IMR-90 (cell line): Measurements from ENCODE around the gene ABCC9. TPM values are rescaled to one million over a fixed set of nuclear protein-coding genes. Genes with fewer than 3 reads are reported as not detected.

Experiments used
- ATAC-seq: fragments of 200-7000 bp; cut with Tn5 transposase; 2 replicates; pipeline ENCODE4 v1.9.1; 2020; ENCODE audit warnings: low read depth, mild to moderate bottlenecking, moderate library complexity
- BruUV-seq: library from RNA; stranded (reverse); fragments of 400-500 nt; replicated peaks from 2 replicates; lab custom pipeline; 2021; lab: Mats Ljungman, UMichigan
- CTCF ChIA-PET: fragments of 300-600 bp; formaldehyde crosslinking; extraction: SDS; loops from one replicate; lab custom pipeline; 2021; ENCODE audit warnings: antibody characterized with exemption; lab: Yijun Ruan, JAX
- POLR2A ChIA-PET: fragments of 300-600 bp; sonication (Branson Sonifier 250); formaldehyde crosslinking; loops from one replicate; lab custom pipeline; 2022; ENCODE audit warnings: antibody characterized with exemption; ENCODE audit not compliant: unreplicated experiment; lab: Charles Lee
- DNase-seq: peaks from one replicate; pipeline ENCODE4 v3.0.0; 2013
- H2AFZ ChIP-seq: replicated peaks from 2 replicates; pipeline ENCODE3; 2013; ENCODE audit warnings: low read length, mild to moderate bottlenecking; ENCODE audit not compliant: poor library complexity
- H2AK5ac ChIP-seq: 2 replicates; pipeline ENCODE4 v1.6.1; 2013; ENCODE audit warnings: low read depth, low read length, inconsistent platforms
- H2AK9ac ChIP-seq: replicated peaks from 2 replicates; pipeline ENCODE3; 2013; ENCODE audit warnings: mild to moderate bottlenecking, low read depth, low read length, moderate library complexity; ENCODE audit not compliant: poor library complexity
- H2BK120ac ChIP-seq: 2 replicates; pipeline ENCODE4 v1.6.1; 2013; ENCODE audit warnings: low read depth, low read length, inconsistent platforms
- H2BK15ac ChIP-seq: 3 replicates; pipeline ENCODE4 v1.6.1; 2013; ENCODE audit warnings: low read depth, low read length, inconsistent platforms
- H2BK20ac ChIP-seq: 2 replicates; pipeline ENCODE4 v1.6.1; 2013; ENCODE audit warnings: low read depth, mild to moderate bottlenecking, inconsistent platforms, low read length, moderate library complexity
- H2BK5ac ChIP-seq: 2 replicates; pipeline ENCODE4 v1.6.1; 2013; ENCODE audit warnings: mild to moderate bottlenecking, low read depth, low read length, inconsistent platforms; ENCODE audit not compliant: poor library complexity, severe bottlenecking
- H3K14ac ChIP-seq: replicated peaks from 2 replicates; pipeline ENCODE4 v1.6.1; 2013; ENCODE audit warnings: low read depth, low read length, inconsistent platforms
- H3K18ac ChIP-seq: 2 replicates; pipeline ENCODE4 v1.6.1; 2013; ENCODE audit warnings: low read depth, low read length, control low read depth
- H3K23ac ChIP-seq: 2 replicates; pipeline ENCODE4 v1.6.1; 2013; ENCODE audit warnings: low read depth, low read length, inconsistent platforms
- H3K27ac ChIP-seq: 2 replicates; pipeline ENCODE4 v1.5.1; 2013; ENCODE audit warnings: mild to moderate bottlenecking, control low read depth, low read length; ENCODE audit not compliant: insufficient read depth
- H3K27me3 ChIP-seq: 2 replicates; pipeline ENCODE4 v1.6.1; 2013; ENCODE audit warnings: low read length; ENCODE audit not compliant: control insufficient read depth, insufficient read depth
- H3K36me3 ChIP-seq: 2 replicates; pipeline ENCODE4 v1.6.1; 2013; ENCODE audit warnings: low read length, mixed read lengths; ENCODE audit not compliant: control insufficient read depth, insufficient read depth
- H3K4ac ChIP-seq: 2 replicates; pipeline ENCODE4 v1.6.1; 2013; ENCODE audit warnings: low read depth, low read length, inconsistent platforms
- H3K4me1 ChIP-seq: 2 replicates; pipeline ENCODE4 v1.6.1; 2013; ENCODE audit warnings: low read length, mixed read lengths; ENCODE audit not compliant: control insufficient read depth, insufficient read depth
- H3K4me2 ChIP-seq: 2 replicates; pipeline ENCODE4 v1.6.1; 2013; ENCODE audit warnings: low read depth, mild to moderate bottlenecking, control low read depth, low read length, moderate library complexity
- H3K4me3 ChIP-seq: 2 replicates; pipeline ENCODE4 v1.5.1; 2013; ENCODE audit warnings: low read depth, mild to moderate bottlenecking, control low read depth, low read length, moderate library complexity; ENCODE audit not compliant: insufficient read depth
- H3K56ac ChIP-seq: 2 replicates; pipeline ENCODE4 v1.6.1; 2013; ENCODE audit warnings: low read length, inconsistent platforms; ENCODE audit not compliant: insufficient read depth; ENCODE audit errors: extremely low read depth
- H3K79me1 ChIP-seq, 2 experiments: 2 replicates each; pipeline ENCODE4 v1.6.1; 2013; ENCODE audit warnings: low read length in 2 of 2, inconsistent platforms in 1 of 2, low read depth in 1 of 2
- H3K9ac ChIP-seq: 2 replicates; pipeline ENCODE4 v1.6.1; 2013; ENCODE audit warnings: low read depth, low read length, control low read depth
- H3K9me1 ChIP-seq: 2 replicates; pipeline ENCODE4 v1.6.1; 2013; ENCODE audit warnings: low read length, inconsistent platforms; ENCODE audit not compliant: insufficient read depth
- H3K9me3 ChIP-seq: 2 replicates; pipeline ENCODE4 v1.6.1; 2013; ENCODE audit warnings: low read length; ENCODE audit not compliant: control insufficient read depth, insufficient read depth
- H4K20me1 ChIP-seq: 2 replicates; pipeline ENCODE4 v1.6.1; 2013; ENCODE audit warnings: low read length, inconsistent platforms; ENCODE audit not compliant: insufficient read depth
- H4K5ac ChIP-seq: 2 replicates; pipeline ENCODE4 v1.6.1; 2013; ENCODE audit warnings: mild to moderate bottlenecking, low read depth, low read length, control low read depth
- H4K8ac ChIP-seq, 2 experiments: 2 replicates each; pipeline ENCODE4 v1.6.1; 2013; ENCODE audit warnings: low read depth in 2 of 2, low read length in 2 of 2, control low read depth in 1 of 2, inconsistent platforms in 1 of 2
- H4K91ac ChIP-seq: 2 replicates; pipeline ENCODE4 v1.6.1; 2013; ENCODE audit warnings: low read depth, low read length, inconsistent platforms; ENCODE audit not compliant: insufficient read depth
- CHD1 ChIP-seq: IDR thresholded peaks from 2 replicates; pipeline ENCODE4 v1.6.1; 2012; ENCODE audit warnings: low read depth, low read length, improper control_type of control experiment
- FOS ChIP-seq: fragments of 150-350 bp; IDR thresholded peaks from 2 replicates; pipeline ENCODE4 v1.6.1; 2016; ENCODE audit warnings: low read depth, low read length
- MAFK ChIP-seq: IDR thresholded peaks from 2 replicates; pipeline ENCODE4 v1.6.1; 2012; ENCODE audit warnings: low read depth, low read length, improper control_type of control experiment
- MAZ ChIP-seq: IDR thresholded peaks from 2 replicates; pipeline ENCODE4 v1.6.1; 2012; ENCODE audit warnings: low read depth, mild to moderate bottlenecking, low read length, improper control_type of control experiment, moderate library complexity, borderline replicate concordance
- MXI1 ChIP-seq: IDR thresholded peaks from 2 replicates; pipeline ENCODE4 v1.6.1; 2012; ENCODE audit warnings: low read depth, mild to moderate bottlenecking, low read length, moderate library complexity, borderline replicate concordance
- RCOR1 ChIP-seq: IDR thresholded peaks from 2 replicates; pipeline ENCODE4 v1.6.1; 2012; ENCODE audit warnings: mild to moderate bottlenecking, low read length, improper control_type of control experiment; ENCODE audit not compliant: insufficient replicate concordance
- RFX5 ChIP-seq: IDR thresholded peaks from 2 replicates; pipeline ENCODE4 v1.8.0; 2012; ENCODE audit warnings: low read depth, mild to moderate bottlenecking, low read length, moderate library complexity
- SMC3 ChIP-seq: fragments of 150-350 bp; IDR thresholded peaks from 2 replicates; pipeline ENCODE4 v1.6.1; 2016; ENCODE audit warnings: low read depth, mild to moderate bottlenecking, antibody characterized with exemption, low read length, moderate library complexity
- dilution Hi-C: fragments of 300-500 bp; cut with HindIII; formaldehyde crosslinking; loops from one replicate; pipeline ENCODE4 v1.14.3; 2018; ENCODE audit warnings: low sequenced_read_pairs; ENCODE audit not compliant: unreplicated experiment
- in situ Hi-C: fragments of 300-500 bp; cut with MboI; formaldehyde crosslinking; loops from 3 replicates; pipeline ENCODE4 v1.14.3; 2019; ENCODE audit warnings: low sequenced_read_pairs, inconsistent platforms, mixed read lengths
- intact Hi-C: fragments of 100-400 bp; cut with micrococcal nuclease; formaldehyde crosslinking; loops from 2 replicates; pipeline ENCODE4 v1.10.0; 2022
- polyA plus RNA-seq, 3 experiments: library from polyadenylated mRNA; depleted of rRNA; stranded (reverse); fragments of >200 nt; gene quantifications; 2 replicates each; pipeline ENCODE4 v1.2.3, GENCODE V29; 2012; ENCODE audit warnings: low replicate concordance in 1 of 3
- total RNA-seq: library from RNA; depleted of rRNA; stranded (reverse); fragments of >200 nt; gene quantifications from 2 replicates; pipeline ENCODE4 v1.2.3, GENCODE V29; 2012
- TF ChIP-seq, protein P1 (sequence below): conservative IDR thresholded peaks from 2 replicates; pipeline ENCODE4 v1.5.1; 2012; ENCODE audit warnings: mild to moderate bottlenecking, low read depth, low read length, improper control_type of control experiment
- TF ChIP-seq, protein P2 (sequence below): fragments of 150-350 bp; IDR thresholded peaks from 2 replicates; pipeline ENCODE4 v1.6.1; 2016; ENCODE audit warnings: low read depth, mild to moderate bottlenecking, low read length, moderate library complexity, borderline replicate concordance

The ABCC9 gene
- total and polyA plus RNA-seq, 2 of the 4 experiments (the other 2 are of a cell fraction): 1.2 to 6.6 TPM

DNA sequence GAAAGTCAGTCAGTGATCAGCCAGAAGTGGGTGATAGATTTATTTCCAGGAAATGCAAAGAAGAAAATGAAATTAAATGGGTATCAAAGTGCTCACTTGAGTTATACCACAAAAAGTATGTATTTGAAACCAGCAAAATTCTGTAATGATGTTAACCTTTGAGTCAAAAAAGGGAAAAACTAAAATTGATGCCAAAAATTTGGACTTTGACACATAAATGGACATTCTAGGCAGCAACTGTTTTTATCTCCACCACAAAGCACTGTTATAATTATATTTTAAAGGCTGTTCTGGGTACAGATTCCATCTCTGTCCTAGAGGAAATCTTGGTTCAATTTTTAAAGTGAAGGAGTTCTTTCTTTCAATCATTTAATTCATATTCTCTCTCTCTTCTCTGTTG is 135.0 kb downstream of the ABCC9 start:
- DNase-seq: no peak
- H4K8ac ChIP-seq: no peak overlapping the region
- H4K5ac ChIP-seq: no peak overlapping the region
- H3K56ac ChIP-seq: no peak overlapping the region
- H3K23ac ChIP-seq: no peak overlapping the region
- H3K18ac ChIP-seq: no peak overlapping the region
- H3K4me1 ChIP-seq: no peaks in the 10 kb centered on the region
- TF ChIP-seq, protein P1, sequence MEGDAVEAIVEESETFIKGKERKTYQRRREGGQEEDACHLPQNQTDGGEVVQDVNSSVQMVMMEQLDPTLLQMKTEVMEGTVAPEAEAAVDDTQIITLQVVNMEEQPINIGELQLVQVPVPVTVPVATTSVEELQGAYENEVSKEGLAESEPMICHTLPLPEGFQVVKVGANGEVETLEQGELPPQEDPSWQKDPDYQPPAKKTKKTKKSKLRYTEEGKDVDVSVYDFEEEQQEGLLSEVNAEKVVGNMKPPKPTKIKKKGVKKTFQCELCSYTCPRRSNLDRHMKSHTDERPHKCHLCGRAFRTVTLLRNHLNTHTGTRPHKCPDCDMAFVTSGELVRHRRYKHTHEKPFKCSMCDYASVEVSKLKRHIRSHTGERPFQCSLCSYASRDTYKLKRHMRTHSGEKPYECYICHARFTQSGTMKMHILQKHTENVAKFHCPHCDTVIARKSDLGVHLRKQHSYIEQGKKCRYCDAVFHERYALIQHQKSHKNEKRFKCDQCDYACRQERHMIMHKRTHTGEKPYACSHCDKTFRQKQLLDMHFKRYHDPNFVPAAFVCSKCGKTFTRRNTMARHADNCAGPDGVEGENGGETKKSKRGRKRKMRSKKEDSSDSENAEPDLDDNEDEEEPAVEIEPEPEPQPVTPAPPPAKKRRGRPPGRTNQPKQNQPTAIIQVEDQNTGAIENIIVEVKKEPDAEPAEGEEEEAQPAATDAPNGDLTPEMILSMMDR: no peak
- TF ChIP-seq MAZ (no peak), MXI1 (no peak), CHD1 (no peak), RFX5 (no peak), RCOR1 (no peak), MAFK (no peak), SMC3 (no peak), FOS (no peak)
- TF ChIP-seq, protein P2, sequence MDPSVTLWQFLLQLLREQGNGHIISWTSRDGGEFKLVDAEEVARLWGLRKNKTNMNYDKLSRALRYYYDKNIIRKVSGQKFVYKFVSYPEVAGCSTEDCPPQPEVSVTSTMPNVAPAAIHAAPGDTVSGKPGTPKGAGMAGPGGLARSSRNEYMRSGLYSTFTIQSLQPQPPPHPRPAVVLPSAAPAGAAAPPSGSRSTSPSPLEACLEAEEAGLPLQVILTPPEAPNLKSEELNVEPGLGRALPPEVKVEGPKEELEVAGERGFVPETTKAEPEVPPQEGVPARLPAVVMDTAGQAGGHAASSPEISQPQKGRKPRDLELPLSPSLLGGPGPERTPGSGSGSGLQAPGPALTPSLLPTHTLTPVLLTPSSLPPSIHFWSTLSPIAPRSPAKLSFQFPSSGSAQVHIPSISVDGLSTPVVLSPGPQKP: no peak
- no peak overlapping the region for H3K4ac ChIP-seq
- H3K79me1 ChIP-seq: no peaks in the 10 kb centered on the region
- ChIA-PET CTCF (no interaction called here), POLR2A (no interaction called here)
- no peak overlapping the region for H3K4me2 ChIP-seq
- H3K14ac ChIP-seq: no peak overlapping the region
- no peak overlapping the region for H3K9ac ChIP-seq
- no peak overlapping the region for H3K27ac ChIP-seq
- H2AFZ ChIP-seq: no peak overlapping the region
- no peak overlapping the region for H2BK120ac ChIP-seq
- in situ Hi-C loops: no loop called here
- dilution Hi-C loops: no loop called here
- H3K4me3 ChIP-seq: no peak overlapping the region
- BruUV-seq: no TSS peak
- no peaks in the 10 kb centered on the region for H3K9me3 ChIP-seq
- no peak overlapping the region for H2BK5ac ChIP-seq
- H2BK15ac ChIP-seq: no peak overlapping the region
- no peak overlapping the region for H2AK9ac ChIP-seq
- H3K36me3 ChIP-seq: no peaks in the 10 kb centered on the region
- no peaks in the 10 kb centered on the region for H3K27me3 ChIP-seq
- H3K9me1 ChIP-seq: no peaks in the 10 kb centered on the region
- H2AK5ac ChIP-seq: no peak overlapping the region
- no peak overlapping the region for H4K91ac ChIP-seq
- H4K20me1 ChIP-seq: no peaks in the 10 kb centered on the region
- intact Hi-C loops: no loop called here
- H2BK20ac ChIP-seq: no peak overlapping the region
- no peak for ATAC-seq
